ENCODE data around the gene CEP250.
"Not testable (repeated sequence)": the region's sequence is repeated elsewhere in the genome, so short reads cannot be mapped to it uniquely, and the experiment has no call there.

The CEP250 gene, protein sequence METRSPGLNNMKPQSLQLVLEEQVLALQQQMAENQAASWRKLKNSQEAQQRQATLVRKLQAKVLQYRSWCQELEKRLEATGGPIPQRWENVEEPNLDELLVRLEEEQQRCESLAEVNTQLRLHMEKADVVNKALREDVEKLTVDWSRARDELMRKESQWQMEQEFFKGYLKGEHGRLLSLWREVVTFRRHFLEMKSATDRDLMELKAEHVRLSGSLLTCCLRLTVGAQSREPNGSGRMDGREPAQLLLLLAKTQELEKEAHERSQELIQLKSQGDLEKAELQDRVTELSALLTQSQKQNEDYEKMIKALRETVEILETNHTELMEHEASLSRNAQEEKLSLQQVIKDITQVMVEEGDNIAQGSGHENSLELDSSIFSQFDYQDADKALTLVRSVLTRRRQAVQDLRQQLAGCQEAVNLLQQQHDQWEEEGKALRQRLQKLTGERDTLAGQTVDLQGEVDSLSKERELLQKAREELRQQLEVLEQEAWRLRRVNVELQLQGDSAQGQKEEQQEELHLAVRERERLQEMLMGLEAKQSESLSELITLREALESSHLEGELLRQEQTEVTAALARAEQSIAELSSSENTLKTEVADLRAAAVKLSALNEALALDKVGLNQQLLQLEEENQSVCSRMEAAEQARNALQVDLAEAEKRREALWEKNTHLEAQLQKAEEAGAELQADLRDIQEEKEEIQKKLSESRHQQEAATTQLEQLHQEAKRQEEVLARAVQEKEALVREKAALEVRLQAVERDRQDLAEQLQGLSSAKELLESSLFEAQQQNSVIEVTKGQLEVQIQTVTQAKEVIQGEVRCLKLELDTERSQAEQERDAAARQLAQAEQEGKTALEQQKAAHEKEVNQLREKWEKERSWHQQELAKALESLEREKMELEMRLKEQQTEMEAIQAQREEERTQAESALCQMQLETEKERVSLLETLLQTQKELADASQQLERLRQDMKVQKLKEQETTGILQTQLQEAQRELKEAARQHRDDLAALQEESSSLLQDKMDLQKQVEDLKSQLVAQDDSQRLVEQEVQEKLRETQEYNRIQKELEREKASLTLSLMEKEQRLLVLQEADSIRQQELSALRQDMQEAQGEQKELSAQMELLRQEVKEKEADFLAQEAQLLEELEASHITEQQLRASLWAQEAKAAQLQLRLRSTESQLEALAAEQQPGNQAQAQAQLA (N-terminal part only)

DNA sequence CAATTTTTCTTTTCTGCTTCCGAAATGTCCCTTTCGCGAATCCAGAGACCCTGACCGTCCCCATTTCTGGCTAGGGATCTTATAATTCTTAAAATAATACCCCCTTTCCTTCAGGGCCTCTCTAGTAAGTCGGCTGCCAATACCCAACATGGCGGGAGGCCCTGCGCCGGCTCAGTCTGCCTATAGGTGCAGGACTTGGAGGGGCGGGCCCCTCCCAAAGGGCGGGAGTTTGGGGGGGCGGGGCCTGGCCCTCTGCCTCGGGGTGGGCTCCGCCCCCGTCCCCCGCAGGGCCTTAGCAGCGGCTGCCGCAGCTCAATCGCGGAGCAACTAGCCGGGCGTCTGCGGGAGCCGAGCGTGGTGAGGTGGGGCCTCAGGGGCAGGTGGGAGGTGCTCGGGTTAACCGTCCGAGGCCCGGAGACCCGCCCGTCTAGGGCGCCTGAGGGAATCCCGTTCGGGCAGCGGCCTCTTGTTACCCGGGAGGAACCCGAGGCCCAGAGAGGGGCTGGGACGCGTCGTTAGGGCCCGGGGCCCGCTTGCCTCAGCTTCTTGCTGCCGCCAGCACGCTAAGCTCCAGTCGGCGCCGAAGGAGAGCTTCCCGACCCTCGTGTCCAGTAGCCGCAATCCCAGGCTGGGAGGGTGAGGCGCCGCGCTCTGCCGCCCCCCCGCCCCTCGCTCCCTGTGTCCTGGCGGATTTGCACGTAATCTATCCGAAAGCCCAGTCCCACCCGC, at the start of gene CEP250:
Gene CEP250, plus strand, starts transcription at position 718 of the 729 bp plus-strand sequence. CDS start 6,770 bp downstream, outside the sequence.
- DNase-seq, result peak; percentile 90

DNA sequence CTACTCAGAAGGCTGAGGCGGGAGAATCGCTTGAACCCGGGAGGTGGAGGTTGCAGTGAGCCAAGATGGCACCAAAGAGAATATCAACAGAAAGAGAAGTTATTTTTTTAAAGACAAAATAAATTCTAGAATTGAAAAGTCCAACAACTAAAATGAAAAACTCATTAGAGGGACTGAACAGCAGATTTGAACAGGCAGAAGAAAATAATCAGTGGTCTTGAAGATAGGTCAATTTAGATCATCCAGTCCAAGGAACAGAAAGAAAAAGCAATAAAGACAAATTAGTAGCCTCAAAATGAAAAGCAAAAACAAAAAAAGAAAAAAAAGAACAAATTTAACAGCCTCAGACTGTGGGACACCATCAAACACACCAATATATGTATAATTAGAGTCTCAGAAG, 49.6 kb upstream of the CEP250 start:
- DNase-seq, result no peak

DNA sequence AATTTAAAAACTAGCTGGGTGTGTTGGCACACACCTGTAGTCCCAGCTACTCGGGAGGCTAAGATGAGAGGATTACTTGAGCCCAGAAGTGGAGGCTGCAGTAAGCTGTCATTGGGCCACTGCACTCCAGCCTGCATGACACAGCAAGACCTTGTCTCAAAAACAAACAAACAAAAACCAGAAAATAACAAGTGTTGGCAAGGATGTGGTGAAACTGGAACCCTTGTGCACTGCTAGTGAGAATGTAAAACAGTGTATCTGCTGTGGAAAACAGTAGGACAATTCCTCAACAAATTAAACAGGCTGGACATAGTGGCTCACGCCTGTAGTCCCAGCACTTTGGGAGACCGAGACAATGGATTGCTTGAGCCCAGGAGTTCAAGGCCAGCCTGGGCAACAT, 47.1 kb upstream of the CEP250 start:
- DNase-seq, result no peak

DNA sequence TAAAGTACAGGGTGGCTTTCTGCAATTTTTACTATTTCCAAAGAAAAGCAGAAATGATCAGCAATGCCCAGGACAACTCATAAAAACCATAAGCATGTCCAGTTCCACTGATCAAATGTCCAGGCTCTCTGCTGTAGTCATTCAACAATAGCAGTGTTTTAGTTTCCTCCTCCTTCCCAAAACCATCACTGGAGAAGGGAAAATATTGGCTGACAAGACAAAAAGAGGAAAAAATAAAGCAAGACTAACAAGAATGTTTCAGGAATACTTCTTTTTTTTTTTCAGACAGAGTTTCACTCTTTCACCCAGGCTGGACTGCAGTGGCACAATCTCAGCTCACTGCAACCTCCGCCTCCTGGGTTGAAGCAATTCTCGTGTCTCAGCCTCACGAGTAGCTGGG, 45.9 kb upstream of the CEP250 start:
- DNase-seq, result no peak

DNA sequence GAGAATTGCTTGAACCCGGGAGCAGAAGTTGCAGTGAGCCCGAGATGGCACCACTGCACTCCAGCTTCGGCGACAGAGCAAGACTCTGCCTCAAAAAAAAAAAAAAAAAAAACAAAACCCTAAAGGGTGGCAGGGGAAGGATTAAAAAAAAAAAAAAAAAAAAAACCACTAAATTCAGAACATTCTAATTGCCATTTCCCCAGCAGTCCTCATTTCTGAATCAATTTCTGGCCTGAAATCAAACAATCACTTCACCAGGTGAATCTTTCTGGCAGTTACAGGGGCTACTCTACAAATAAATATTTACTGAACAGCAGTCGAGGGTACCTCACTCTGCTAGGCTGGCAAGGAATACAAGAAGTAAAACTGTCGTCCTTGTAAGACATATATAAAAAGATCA, 44.8 kb upstream of the CEP250 start:
- no peak for DNase-seq

DNA sequence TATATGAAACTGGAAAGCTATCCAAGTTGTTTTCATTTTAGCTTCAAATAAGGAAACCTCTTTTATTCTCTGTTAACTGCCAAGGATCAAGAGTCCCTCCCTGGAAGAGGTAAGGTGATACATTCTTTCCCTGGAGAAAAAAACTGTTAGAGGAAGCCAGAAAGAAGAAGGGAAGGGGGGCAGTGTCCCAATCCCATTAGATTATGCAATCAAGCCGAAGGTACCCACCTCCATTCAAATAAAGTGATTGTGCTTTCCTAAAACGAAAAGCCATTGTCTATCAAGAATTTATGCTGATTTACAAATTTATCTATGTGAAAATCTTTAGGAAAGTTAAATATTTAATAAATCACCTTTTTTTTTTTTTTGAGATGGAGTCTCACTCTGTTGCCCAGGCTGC, 34.1 kb upstream of the CEP250 start:
- no peak for DNase-seq

DNA sequence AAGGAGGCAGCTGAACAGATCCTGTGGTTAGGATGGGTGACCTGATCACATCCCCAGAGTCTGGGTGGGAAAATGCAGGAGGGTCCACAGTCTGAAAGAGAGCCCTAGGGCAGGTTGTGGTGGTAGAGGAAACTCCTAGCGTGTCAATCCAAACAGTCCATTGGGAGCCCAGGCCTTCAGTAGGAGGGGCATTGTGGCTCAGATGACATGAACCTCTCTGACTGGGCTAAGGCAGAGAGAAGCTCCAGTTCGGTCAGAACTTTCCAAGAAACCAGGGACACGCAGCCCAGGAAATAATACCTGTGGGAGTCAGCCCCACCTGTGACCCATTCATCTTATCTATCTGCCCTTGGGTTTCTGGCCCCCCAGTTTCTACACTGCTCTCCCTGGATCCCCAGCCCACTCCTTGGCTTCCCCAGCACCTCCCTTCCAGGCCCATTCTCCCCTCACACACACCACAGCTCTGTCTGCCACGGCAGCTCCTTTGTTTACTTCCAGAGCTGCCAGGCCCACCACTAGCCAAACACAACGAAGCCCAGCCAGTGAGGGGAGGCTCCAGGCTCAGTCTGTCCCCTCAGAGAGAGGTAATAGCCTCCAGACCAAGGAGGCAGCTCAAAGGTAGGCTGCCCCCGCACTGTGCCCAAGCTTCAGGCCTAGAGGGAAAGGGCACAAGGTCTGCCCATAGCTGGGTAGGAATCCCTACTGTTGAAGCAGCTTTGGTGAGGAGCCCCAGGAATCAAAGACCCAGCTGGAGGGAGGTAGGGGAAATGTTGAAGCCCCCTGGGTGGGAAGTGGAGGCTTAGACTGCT, 23.6 kb upstream of the CEP250 start:
- no peak for DNase-seq

DNA sequence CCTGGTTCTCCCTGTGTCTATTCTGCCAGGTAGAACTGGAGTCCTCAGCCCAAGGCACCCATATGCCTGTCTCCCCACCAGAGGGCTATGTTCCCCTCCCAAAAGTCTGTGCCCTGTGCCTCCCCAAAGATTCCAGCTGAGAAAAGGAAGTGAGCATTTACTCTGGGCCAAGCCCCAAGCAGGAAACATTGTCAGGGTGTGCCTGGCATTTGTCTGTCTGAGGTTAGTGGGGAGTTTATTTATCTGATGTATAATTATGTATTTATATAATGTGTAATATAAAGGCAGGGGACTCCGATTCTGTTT, 23.0 kb upstream of the CEP250 start:
- no peak for DNase-seq

DNA sequence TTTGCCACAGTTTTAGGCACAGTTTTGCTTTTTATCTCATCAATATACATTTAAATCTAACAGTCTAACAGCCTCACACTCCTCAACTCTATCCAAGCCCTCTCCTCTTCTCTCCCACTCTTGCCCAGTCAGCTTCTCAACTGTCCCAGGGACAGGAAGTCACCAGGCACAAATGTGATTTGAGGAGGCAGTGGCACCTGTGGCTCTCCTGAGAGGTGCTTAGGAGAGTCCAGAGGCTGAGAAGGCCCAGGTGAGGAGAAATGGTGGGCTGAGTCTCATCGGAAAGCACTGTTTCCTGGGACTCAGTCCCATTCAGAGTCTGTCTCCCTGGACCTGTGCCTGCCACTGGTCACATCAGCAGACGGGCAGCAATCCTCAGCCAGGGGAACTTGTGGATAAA, 22.1 kb upstream of the CEP250 start:
- no peak for DNase-seq

DNA sequence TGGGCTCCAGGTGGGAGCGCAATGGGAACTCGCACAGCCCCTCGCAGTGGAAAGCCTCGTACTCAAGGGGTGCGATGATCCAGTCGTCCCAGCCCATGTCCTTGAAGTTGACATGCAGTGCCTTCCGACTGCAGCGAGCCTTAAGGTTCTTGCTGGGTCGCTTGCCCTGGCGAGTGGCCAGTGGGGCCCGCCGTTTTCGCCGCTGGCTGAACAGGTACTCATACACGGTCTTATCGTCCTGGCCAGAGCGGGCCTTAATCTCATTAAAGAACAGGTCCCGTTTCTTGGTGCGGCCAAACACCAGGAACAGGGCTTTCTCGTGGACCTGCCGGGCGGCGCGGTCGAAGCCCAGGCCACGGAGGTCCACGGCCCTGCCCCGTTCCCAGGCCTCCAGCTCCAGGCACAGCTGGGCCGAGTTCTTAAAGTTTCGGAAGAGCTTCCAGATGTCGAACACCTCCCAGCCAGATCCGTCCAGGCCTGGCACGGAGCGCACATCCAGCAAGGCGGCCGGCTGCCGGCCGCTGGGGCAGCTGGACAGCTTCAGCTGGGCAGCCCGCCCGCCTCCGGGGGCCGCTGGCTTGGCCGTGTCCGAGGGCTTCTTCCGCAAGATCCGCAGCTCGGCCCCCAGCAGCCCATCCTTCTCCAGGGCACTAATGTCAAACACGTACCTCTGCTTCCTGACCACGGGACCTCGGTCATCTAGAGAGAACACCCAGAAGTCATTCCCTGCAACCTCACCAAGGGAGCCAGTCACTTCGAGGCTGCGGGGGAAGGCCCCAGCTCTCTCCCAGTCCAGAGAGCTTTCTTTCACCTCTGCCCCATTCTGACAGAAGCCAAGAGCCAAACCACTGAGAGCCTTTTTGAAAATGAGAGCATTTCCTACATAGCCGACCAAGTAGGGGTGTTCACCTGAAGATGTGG, 21.1 kb upstream of the CEP250 start:
- DNase-seq, result no peak

DNA sequence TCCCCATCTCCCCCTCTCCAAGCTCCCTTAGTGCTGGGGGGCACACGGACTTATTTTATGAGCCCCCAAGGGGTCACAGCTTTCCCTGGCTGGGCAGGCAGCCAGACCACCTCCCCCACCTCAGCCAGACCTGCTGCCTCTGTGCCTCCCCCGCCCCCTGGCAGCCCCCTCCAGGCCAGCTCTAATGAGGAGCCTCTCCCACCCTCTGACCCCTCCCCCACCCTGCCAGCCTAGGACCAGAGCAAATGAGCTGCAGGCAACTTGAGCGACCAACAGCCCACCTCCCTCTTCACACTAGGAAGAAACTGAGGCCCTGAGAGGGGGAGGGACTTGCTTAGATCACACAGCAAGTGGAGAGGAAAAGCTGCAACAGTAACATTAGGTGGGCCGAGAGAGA, 19.2 kb upstream of the CEP250 start:
- no peak for DNase-seq

DNA sequence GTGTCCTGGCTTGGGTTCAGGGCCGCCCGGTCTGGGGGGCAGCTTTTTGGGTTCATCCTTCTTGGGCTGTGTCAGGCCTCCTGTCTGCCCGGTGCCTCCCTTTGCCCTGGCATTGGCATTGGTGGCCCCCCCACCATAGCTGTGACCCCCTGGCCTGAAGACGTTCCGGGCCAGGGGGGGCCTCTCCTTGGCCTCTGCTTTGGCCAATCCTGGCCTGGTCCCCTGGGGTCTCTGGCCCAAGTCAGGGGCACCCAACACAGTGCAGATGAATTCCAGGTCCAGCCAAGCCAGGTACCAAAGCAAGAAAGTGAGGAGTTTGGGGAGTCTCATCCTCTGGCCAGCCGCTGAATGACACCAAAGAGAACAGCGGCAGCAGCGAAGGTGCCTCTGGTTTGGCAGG, 17.8 kb upstream of the CEP250 start:
- no peak for DNase-seq

DNA sequence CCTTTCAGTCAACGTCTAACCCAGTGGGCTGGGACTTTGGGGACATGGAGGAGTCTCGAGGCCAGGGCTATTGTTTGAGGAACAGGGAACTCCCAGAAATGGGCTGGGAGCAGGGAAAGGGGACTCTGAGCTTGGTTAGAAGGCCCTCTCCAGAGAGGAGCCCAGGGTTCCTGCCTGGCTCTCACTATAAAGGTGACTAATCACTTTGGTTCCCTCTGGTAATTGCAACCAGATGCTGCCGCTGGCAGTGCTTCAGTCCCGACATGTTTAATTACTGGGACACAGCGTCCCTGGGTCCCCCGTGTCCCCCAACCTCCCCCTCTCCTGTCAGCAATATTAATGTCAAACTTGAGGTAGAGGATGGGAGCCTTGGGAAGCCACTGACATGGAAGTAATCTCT, 12.4 kb upstream of the CEP250 start:
- peak; percentile 83 for DNase-seq

DNA sequence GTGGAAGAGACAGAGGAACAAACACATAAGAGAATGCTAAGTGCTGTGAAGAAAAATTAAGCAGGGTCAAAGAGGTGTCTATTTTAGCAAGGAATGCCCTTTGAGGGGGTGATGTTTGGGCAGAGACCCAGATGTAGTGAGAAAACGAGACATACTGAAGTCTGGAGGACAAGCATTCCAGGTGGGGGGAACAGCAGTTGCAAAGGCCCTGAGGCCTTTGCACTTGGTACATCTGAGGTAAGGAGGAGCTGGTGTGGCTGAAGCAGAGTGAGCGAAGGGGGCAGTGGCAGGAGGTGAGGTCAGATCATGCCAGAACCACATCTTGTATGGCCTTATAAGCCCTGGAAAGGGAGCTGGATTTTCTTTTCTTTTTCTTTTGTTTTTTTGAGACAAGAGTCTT, 11.2 kb upstream of the CEP250 start:
- DNase-seq, result no peak

DNA sequence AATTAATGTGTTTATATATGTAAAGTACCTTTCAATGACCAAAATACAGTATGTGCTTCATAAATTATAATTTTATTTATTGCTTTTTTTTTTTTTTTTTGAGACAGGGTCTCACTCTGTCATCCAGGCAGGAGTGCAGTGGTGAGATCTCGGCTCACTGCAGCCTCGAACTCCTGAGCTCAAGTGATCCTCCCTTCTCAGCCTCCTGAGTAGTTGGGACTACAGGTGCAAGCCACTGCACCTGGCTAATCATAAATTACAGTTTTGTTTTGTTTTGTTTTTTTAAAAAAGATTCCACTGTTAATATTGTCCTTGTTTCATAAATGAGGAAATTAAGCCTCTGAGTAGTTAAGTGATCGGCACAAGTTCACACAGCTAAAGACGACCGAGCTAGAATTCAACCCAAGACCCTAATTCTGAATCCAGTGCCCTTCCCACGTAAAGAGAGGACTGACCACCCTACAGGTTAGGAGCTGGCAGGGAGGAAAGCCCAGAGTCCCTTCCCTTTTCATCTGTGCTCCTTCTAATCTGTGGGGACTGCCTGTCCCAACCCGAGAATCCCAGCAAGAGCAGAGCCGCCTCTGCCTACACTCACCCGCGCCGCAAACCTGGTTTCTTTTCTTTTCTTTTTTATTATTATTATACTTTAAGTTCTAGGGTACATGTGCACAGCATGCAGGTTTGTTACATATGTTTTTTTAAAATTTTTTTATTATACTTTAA, 8.9 kb upstream of the CEP250 start:
- no peak for DNase-seq

DNA sequence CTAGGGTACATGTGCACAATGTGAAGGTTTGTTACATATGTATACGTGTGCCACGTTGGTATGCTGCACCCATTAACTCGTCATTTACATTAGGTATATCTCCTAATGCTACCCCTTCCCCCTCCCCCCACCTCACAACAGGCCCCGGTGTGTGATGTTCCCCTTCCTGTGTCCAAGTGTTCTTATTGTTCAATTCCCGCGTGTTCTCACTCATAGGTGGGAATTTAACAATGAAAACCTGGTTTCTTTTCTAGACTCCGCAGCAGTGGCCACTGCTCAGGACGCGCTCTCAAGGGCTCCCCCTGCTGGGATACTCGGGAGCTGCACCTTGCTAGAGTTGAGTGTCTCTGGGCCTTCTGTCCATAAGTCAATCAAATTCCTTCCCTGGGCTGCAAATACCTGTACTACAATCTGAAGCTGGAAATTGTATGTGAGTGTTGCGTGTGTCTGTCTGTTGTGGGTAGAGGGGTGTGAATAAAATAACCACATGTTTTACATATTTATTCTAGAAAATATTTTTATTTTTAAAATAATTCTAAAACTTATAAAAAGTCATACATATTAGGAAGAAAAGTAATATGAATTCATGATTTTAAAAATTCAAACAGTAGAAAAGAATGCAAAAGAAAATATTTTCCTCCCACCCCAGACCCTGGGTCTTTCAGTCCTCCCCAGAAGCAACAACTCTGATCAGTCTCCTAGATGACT, 8.2 kb upstream of the CEP250 start:
- peak; percentile 59 for DNase-seq

DNA sequence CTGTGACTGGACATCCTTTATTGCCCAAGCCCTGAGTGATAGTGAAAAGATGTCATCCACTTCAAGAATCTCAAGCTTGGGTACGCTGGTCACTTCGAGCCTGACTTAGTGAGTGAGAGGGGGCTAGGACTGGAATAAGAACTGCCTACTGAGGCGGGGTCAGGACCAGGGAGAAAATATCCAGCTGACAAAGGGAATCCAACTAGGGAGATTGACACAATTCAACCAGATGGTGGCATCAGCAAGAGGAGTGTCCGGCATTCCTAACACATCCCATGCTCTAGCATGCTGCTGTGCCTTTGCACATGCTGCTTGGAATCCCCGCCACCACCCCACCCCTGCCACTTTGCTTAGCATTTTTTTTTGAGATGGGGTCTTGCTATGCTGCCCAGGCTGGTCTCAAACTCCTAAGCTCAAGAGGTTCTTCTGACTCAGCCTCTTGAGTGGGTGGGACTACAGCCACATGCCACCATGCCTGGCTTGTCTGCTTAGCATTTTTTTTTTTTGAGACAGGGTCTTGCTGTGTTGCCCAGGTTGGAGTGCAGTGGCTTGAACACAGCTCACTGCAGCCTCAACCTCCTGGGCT, 6.5 kb upstream of the CEP250 start:
- no peak for DNase-seq

DNA sequence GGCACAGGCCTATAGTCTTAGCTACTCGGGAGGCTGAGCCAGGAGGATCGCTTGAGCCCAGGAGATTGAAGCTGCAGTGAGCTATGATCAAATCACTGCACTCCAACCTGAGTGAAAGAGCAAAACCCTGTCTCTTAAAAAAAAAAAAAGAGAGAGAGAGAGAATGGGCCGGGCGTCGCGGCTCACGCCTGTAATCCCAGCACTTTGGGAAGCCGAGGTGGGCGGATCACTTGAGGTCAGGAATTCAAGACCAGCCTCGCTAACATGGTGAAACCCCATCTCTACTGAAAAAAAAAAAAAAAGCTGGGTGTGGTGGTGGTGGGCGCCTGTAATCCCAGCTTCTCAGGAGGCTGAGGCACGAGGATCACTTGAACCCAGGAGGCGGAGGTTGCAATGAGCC, 5.5 kb upstream of the CEP250 start:
- not testable (repeated sequence) for DNase-seq

DNA sequence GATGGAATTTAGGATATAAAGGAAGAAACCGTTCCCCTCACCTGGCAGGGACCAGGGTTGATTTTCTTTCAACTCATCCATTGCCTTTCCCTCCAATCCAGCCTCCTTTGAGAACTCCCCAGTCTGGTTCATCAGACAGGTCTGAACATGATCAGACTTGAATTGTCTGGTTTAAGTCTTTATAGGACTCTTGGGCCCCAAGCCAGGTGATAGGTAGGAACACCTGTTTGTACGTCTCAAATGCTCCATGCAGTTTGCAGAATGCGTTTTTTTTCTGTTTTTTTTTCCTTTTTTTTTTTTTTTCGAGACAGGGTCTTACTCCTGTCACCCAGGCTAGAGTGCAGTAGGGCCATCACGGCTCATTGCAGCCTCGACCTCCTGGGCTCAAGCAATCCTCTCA, 4.1 kb upstream of the CEP250 start:
- no peak for DNase-seq

Measured in HCEC 1CT (cell line).